Measurements from ENCODE around the gene ZNF784.

DNA sequence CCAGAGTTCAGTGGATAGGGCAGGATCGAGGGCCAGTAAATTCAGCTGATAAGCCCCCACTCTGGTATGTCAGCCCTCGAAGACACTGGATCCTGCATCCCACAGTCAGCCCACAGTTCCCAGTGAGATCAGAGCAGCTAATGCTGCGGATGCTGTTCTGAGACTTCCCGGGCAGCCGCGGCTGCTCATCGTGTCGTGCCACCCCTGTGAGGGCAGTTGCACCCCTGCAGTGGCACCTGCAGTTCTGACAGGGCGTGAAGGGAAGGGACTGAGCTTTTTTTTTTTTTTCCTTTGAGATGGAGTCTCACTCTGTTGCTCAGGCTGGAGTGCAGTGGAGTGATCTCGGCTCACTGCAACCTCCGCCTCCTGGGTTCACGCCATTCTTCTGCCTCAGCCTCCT is 43.1 kb upstream of the ZNF784 start:
- no peak for TF ChIP-seq POLR2A (IDR thresholded peaks at IDR 0.05; ENCODE audit: low read depth, low read length)
- TF ChIP-seq SPI1 (IDR thresholded peaks at IDR 0.05; ENCODE audit: low read depth, low read length): no peak
